WTC11 (cell line): Measurements from ENCODE around the gene MAML2. TPM values are rescaled to one million over a fixed set of nuclear protein-coding genes. Genes with fewer than 3 reads are reported as not detected.

Experiments
- ATAC-seq: fragments of 200-7000 bp; cut with Tn5 transposase; 2 replicates; pipeline ENCODE4 v1.10.0; 2021; ENCODE audit warnings: mild to moderate bottlenecking, moderate library complexity
- CTCF ChIA-PET: fragments of 300-600 bp; sonication (Branson Sonifier 250); formaldehyde crosslinking; loops from one replicate; lab custom pipeline; 2021; ENCODE audit warnings: antibody characterized with exemption; lab: Charles Lee
- POLR2A ChIA-PET: fragments of 350-600 bp; sonication (Branson Sonifier 250); formaldehyde crosslinking; loops from one replicate; lab custom pipeline; 2021; ENCODE audit warnings: antibody characterized with exemption; lab: Charles Lee
- DNase-seq: peaks from one replicate; pipeline ENCODE4 v3.0.0; 2021; ENCODE audit warnings: low spot score
- H3K27ac Mint-ChIP-seq: 2 replicates; pipeline ENCODE4 v1.8.0; 2021; ENCODE audit warnings: mixed read lengths
- H3K27me3 Mint-ChIP-seq: 2 replicates; pipeline ENCODE4 v1.8.0; 2021; ENCODE audit warnings: low read depth, mild to moderate bottlenecking, moderate library complexity, mixed read lengths
- H3K36me3 Mint-ChIP-seq: 2 replicates; pipeline ENCODE4 v1.8.0; 2021; ENCODE audit warnings: mixed read lengths
- H3K4me1 Mint-ChIP-seq: 2 replicates; pipeline ENCODE4 v1.8.0; 2022; ENCODE audit warnings: mixed read lengths
- H3K4me3 Mint-ChIP-seq: 2 replicates; pipeline ENCODE4 v1.8.0; 2021; ENCODE audit warnings: mild to moderate bottlenecking, moderate library complexity, mixed read lengths
- H3K9me3 Mint-ChIP-seq: 2 replicates; pipeline ENCODE4 v1.8.0; 2021; ENCODE audit warnings: mixed read lengths
- CBFB ChIP-seq: sonication (generic); formaldehyde crosslinking; IDR thresholded peaks from 2 replicates; pipeline ENCODE4 v1.8.1; 2022; ENCODE audit warnings: mild to moderate bottlenecking, low read depth, missing genetic modification reagents
- EMX1 ChIP-seq: fragments of 250-450 bp; sonication (Bioruptor Pico); IDR thresholded peaks from 2 replicates; pipeline ENCODE4 v1.8.0; 2021; ENCODE audit warnings: mild to moderate bottlenecking
- ETV6 ChIP-seq: sonication (generic); formaldehyde crosslinking; IDR thresholded peaks from 2 replicates; pipeline ENCODE4 v1.8.1; 2022; ENCODE audit warnings: mild to moderate bottlenecking, missing genetic modification reagents
- MYBL2 ChIP-seq: sonication (generic); formaldehyde crosslinking; IDR thresholded peaks from 2 replicates; pipeline ENCODE4 v1.8.1; 2023; ENCODE audit warnings: mild to moderate bottlenecking, moderate library complexity, missing genetic modification reagents
- NR3C1 ChIP-seq: sonication (generic); formaldehyde crosslinking; conservative IDR thresholded peaks from 2 replicates; pipeline ENCODE4 v1.8.1; 2023; ENCODE audit warnings: low read depth, mild to moderate bottlenecking, missing genetic modification reagents
- PRRX2 ChIP-seq: fragments of 250-450 bp; sonication (Bioruptor Pico); IDR thresholded peaks from 2 replicates; pipeline ENCODE4 v1.8.0; 2021; ENCODE audit warnings: mild to moderate bottlenecking
- RELA ChIP-seq: sonication (generic); formaldehyde crosslinking; IDR thresholded peaks from 2 replicates; pipeline ENCODE4 v1.8.1; 2022; ENCODE audit warnings: missing genetic modification reagents, mild to moderate bottlenecking, borderline replicate concordance
- SMAD3 ChIP-seq: sonication (generic); formaldehyde crosslinking; IDR thresholded peaks from 2 replicates; pipeline ENCODE4 v1.8.0; 2022; ENCODE audit warnings: missing genetic modification reagents, mild to moderate bottlenecking, borderline replicate concordance
- SP1 ChIP-seq: sonication (generic); formaldehyde crosslinking; conservative IDR thresholded peaks from 2 replicates; pipeline ENCODE4 v1.8.1; 2022; ENCODE audit warnings: missing genetic modification reagents
- TEAD1 ChIP-seq: sonication (generic); formaldehyde crosslinking; IDR thresholded peaks from 2 replicates; pipeline ENCODE4 v1.8.0; 2022; ENCODE audit warnings: mild to moderate bottlenecking, missing genetic modification reagents
- TEAD4 ChIP-seq: sonication (generic); formaldehyde crosslinking; IDR thresholded peaks from 2 replicates; pipeline ENCODE4 v1.8.0; 2022; ENCODE audit warnings: mild to moderate bottlenecking, missing genetic modification reagents
- ZNF232 ChIP-seq: sonication (generic); formaldehyde crosslinking; IDR thresholded peaks from 2 replicates; pipeline ENCODE4 v1.8.0; 2022; ENCODE audit warnings: mild to moderate bottlenecking, missing genetic modification reagents
- ZNF396 ChIP-seq: fragments of 250-450 bp; sonication (Bioruptor Pico); IDR thresholded peaks from 2 replicates; pipeline ENCODE4 v1.8.0; 2021; ENCODE audit warnings: mild to moderate bottlenecking, moderate library complexity, borderline replicate concordance
- ZNF416 ChIP-seq: fragments of 250-450 bp; sonication (Bioruptor Pico); IDR thresholded peaks from 2 replicates; pipeline ENCODE4 v1.9.0; 2021; ENCODE audit warnings: mild to moderate bottlenecking, inconsistent platforms
- total RNA-seq: library from RNA; stranded (reverse); gene quantifications from 3 replicates; pipeline ENCODE4 v1.2.3, GENCODE V29; 2021
- TF ChIP-seq, protein P1 (sequence below): sonication (generic); formaldehyde crosslinking; IDR thresholded peaks from 2 replicates; pipeline ENCODE4 v1.8.1; 2023; ENCODE audit warnings: mild to moderate bottlenecking, missing genetic modification reagents, moderate library complexity
- TF ChIP-seq, protein P2 (sequence below): fragments of 250-450 bp; sonication (Bioruptor Pico); IDR thresholded peaks from 2 replicates; pipeline ENCODE4 v2.1.2; 2022; ENCODE audit warnings: mild to moderate bottlenecking, moderate library complexity
- TF ChIP-seq, protein P3 (sequence below): sonication (generic); formaldehyde crosslinking; IDR thresholded peaks from 2 replicates; pipeline ENCODE4 v1.8.1; 2022; ENCODE audit warnings: mild to moderate bottlenecking, moderate library complexity, missing genetic modification reagents
- TF ChIP-seq, protein P4 (sequence below): fragments of 250-450 bp; sonication (Bioruptor Pico); IDR thresholded peaks from 2 replicates; pipeline ENCODE4 v1.9.0; 2021; ENCODE audit warnings: mild to moderate bottlenecking, borderline replicate concordance
- TF ChIP-seq, protein P5 (sequence below): sonication (generic); formaldehyde crosslinking; IDR thresholded peaks from 2 replicates; pipeline ENCODE4 v1.8.1; 2023; ENCODE audit warnings: mild to moderate bottlenecking, missing genetic modification reagents, moderate library complexity
- TF ChIP-seq, protein P6 (sequence below): fragments of 250-450 bp; sonication (Bioruptor Pico); IDR thresholded peaks from 2 replicates; pipeline ENCODE4 v1.9.0; 2021; ENCODE audit warnings: moderate library complexity, mild to moderate bottlenecking, inconsistent platforms, borderline replicate concordance

MAML2 gene
- total RNA-seq, 1 experiment from 2014 or later: 8.1 TPM

DNA sequence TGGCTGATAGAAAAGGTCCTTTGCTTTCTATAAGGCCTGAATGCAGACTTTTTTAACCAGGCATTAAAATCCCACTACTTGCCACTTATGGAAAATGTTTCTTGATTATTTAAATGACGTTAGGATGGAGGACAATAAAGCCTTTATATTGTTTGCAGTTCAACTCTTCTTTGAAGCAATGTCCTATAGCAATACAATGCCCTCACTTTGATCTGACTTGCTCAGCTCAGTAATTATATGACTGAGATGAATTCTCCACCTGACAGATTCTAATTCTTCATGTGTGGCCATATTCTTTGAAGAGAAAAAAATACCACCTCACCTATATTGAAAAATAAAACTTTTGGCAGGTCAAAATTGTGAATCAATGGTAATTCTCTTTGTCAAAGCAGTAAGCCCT lies 237.1 kb downstream of the MAML2 start:
- TF ChIP-seq MYBL2 (CRISPR knock-in tag) (no peak), TEAD1 (CRISPR knock-in tag) (no peak)
- TF ChIP-seq, protein P1, sequence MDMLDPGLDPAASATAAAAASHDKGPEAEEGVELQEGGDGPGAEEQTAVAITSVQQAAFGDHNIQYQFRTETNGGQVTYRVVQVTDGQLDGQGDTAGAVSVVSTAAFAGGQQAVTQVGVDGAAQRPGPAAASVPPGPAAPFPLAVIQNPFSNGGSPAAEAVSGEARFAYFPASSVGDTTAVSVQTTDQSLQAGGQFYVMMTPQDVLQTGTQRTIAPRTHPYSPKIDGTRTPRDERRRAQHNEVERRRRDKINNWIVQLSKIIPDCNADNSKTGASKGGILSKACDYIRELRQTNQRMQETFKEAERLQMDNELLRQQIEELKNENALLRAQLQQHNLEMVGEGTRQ (CRISPR knock-in tag): no peak
- TF ChIP-seq, all 79 proteins: peak for 0
- CTCF ChIA-PET: interaction anchor here (1.0 kb wide), 1 partner anchor 51 kb away, joined by 3 read pairs; no protein-coding TSS in a partner anchor
- H3K4me3 Mint-ChIP-seq: no peak overlapping the region
- H3K9me3 Mint-ChIP-seq: no peaks in the 10 kb centered on the region
- H3K27me3 Mint-ChIP-seq: no peaks in the 10 kb centered on the region
- ATAC-seq (no peak), DNase-seq (no peak)
- H3K4me1 Mint-ChIP-seq: peaks cover 20% of the 10 kb centered on the region
- no peak overlapping the region for H3K27ac Mint-ChIP-seq
- no peaks in the 10 kb centered on the region for H3K36me3 Mint-ChIP-seq
- POLR2A ChIA-PET: no interaction called here

DNA sequence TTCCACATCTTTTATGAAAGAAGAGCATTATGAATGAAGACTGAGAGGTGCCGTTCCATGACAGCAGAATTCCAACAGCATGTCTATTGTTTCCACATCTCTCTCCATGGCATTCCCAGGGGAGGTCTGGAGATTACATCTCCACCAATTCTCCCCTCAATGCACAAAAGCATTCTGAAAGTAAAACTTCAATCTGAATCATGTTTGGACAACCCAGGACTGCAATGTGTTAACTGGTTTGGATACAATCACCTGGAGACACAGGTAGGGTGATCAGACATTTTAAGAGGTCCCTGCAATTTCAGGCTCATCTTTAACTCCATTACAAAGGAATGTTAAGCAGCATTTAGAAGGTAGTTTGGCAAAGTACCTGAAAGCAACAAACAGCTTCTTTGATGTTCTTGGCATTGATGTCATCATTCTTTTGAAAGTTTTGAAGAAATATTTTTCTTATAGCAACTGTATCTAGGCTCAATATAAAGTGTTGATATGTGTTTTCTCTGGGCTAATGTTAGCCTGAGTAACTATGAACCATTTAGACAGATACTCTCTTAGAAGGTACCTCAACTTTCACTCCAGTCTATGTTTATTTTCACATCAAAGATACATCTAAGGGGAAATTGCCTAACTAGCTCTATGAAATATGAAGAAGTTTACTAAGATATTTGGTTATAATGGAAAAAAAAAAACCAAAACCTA lies 237.6 kb downstream of the MAML2 start:
- Mint-ChIP-seq H3K4me1 (peaks cover 20% of the 10 kb centered on the region), H3K27ac (no peak overlapping the region), H3K9me3 (no peaks in the 10 kb centered on the region), H3K27me3 (no peaks in the 10 kb centered on the region), H3K36me3 (no peaks in the 10 kb centered on the region), H3K4me3 (no peak overlapping the region)
- ChIA-PET POLR2A (no interaction called here), CTCF (no interaction called here)
- DNase-seq (no peak), ATAC-seq (no peak)
- no peak for TF ChIP-seq ZNF396
- TF ChIP-seq NR3C1: no peak
- TF ChIP-seq EMX1 (CRISPR knock-in tag): no peak
- TF ChIP-seq, protein P2, sequence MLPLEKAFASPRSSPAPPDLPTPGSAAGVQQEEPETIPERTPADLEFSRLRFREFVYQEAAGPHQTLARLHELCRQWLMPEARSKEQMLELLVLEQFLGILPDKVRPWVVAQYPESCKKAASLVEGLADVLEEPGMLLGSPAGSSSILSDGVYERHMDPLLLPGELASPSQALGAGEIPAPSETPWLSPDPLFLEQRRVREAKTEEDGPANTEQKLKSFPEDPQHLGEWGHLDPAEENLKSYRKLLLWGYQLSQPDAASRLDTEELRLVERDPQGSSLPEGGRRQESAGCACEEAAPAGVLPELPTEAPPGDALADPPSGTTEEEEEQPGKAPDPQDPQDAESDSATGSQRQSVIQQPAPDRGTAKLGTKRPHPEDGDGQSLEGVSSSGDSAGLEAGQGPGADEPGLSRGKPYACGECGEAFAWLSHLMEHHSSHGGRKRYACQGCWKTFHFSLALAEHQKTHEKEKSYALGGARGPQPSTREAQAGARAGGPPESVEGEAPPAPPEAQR (CRISPR knock-in tag): no peak
- no peak for TF ChIP-seq CBFB (CRISPR knock-in tag)

DNA sequence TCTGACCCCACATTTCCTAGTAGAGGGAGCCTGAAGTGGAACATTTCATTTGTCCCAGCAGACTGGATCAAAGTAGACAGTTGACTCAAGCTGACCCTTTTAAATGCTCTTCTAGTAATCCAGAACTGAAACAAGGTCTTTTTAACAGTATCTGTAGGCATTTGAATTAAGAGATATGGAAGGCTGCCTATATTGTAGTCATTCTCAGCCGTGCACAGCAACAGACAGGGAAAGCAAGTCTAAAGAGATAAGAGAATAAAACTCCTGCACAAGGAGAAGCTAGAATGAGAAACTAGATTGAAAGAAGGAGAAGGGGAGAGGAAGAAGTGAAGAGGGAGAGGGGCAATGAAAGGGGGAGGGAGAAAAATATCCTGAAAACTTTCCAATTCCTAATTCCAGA lies 238.5 kb downstream of the MAML2 start:
- H3K9me3 Mint-ChIP-seq: no peaks in the 10 kb centered on the region
- DNase-seq (no peak), ATAC-seq (no peak)
- peaks cover 20% of the 10 kb centered on the region for H3K4me1 Mint-ChIP-seq
- no peaks in the 10 kb centered on the region for H3K36me3 Mint-ChIP-seq
- POLR2A ChIA-PET: no interaction called here
- CTCF ChIA-PET: interaction anchor here (0.6 kb wide), 1 partner anchor 855 kb away, joined by 6 read pairs; no protein-coding TSS in a partner anchor
- no peak overlapping the region for H3K27ac Mint-ChIP-seq
- no peak overlapping the region for H3K4me3 Mint-ChIP-seq
- H3K27me3 Mint-ChIP-seq: no peaks in the 10 kb centered on the region
- TF ChIP-seq, protein P3, sequence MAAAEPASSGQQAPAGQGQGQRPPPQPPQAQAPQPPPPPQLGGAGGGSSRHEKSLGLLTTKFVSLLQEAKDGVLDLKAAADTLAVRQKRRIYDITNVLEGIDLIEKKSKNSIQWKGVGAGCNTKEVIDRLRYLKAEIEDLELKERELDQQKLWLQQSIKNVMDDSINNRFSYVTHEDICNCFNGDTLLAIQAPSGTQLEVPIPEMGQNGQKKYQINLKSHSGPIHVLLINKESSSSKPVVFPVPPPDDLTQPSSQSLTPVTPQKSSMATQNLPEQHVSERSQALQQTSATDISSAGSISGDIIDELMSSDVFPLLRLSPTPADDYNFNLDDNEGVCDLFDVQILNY: no peak
- TF ChIP-seq ZNF416 (CRISPR knock-in tag): no peak
- TF ChIP-seq RELA (CRISPR knock-in tag): no peak
- no peak for TF ChIP-seq ETV6 (CRISPR knock-in tag)
- TF ChIP-seq, protein P4, sequence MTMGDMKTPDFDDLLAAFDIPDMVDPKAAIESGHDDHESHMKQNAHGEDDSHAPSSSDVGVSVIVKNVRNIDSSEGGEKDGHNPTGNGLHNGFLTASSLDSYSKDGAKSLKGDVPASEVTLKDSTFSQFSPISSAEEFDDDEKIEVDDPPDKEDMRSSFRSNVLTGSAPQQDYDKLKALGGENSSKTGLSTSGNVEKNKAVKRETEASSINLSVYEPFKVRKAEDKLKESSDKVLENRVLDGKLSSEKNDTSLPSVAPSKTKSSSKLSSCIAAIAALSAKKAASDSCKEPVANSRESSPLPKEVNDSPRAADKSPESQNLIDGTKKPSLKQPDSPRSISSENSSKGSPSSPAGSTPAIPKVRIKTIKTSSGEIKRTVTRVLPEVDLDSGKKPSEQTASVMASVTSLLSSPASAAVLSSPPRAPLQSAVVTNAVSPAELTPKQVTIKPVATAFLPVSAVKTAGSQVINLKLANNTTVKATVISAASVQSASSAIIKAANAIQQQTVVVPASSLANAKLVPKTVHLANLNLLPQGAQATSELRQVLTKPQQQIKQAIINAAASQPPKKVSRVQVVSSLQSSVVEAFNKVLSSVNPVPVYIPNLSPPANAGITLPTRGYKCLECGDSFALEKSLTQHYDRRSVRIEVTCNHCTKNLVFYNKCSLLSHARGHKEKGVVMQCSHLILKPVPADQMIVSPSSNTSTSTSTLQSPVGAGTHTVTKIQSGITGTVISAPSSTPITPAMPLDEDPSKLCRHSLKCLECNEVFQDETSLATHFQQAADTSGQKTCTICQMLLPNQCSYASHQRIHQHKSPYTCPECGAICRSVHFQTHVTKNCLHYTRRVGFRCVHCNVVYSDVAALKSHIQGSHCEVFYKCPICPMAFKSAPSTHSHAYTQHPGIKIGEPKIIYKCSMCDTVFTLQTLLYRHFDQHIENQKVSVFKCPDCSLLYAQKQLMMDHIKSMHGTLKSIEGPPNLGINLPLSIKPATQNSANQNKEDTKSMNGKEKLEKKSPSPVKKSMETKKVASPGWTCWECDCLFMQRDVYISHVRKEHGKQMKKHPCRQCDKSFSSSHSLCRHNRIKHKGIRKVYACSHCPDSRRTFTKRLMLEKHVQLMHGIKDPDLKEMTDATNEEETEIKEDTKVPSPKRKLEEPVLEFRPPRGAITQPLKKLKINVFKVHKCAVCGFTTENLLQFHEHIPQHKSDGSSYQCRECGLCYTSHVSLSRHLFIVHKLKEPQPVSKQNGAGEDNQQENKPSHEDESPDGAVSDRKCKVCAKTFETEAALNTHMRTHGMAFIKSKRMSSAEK: no peak
- TF ChIP-seq PRRX2: no peak
- no peak for TF ChIP-seq SMAD3 (CRISPR knock-in tag)
- TF ChIP-seq TEAD4: no peak
- TF ChIP-seq, protein P5, sequence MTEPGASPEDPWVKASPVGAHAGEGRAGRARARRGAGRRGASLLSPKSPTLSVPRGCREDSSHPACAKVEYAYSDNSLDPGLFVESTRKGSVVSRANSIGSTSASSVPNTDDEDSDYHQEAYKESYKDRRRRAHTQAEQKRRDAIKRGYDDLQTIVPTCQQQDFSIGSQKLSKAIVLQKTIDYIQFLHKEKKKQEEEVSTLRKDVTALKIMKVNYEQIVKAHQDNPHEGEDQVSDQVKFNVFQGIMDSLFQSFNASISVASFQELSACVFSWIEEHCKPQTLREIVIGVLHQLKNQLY (CRISPR knock-in tag): no peak
- TF ChIP-seq, protein P6, sequence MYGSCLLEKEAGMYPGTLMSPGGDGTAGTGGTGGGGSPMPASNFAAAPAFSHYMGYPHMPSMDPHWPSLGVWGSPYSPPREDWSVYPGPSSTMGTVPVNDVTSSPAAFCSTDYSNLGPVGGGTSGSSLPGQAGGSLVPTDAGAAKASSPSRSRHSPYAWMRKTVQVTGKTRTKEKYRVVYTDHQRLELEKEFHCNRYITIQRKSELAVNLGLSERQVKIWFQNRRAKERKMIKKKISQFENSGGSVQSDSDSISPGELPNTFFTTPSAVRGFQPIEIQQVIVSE (CRISPR knock-in tag): no peak
- TF ChIP-seq SP1 (CRISPR knock-in tag): no peak
- TF ChIP-seq EMX1 (CRISPR knock-in tag): no peak
- no peak for TF ChIP-seq ZNF232 (CRISPR knock-in tag)
- TF ChIP-seq NR3C1: no peak
- TF ChIP-seq, all 79 proteins: peak for 0
